HG03159 (cell line): ENCODE data around the gene KCNB1.

Experiments
- ATAC-seq: cut with Tn5 transposase; IDR thresholded peaks from one replicate; pipeline ENCODE4 v1.9.1; 2021; ENCODE audit warnings: mild to moderate bottlenecking, moderate library complexity; ENCODE audit not compliant: unreplicated experiment

KCNB1 gene

DNA sequence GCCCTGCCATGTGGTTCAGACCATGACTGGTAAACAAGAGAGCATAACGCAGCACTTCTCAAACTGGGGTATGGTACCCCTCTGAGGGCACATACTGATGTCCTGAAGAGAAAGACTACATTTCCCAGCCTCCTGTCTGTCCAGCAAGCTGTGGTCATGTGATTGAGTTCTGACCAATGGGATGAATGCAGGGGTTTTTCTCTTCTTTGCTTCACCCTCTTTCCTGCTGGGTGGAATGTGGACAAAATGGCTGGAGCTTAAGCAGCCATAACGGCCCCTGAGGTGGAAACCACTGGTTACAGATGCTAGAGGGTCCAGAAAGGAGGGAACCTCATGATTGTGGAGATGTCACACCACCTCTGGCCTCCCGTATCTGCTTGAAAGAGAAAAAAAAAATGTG is 19.4 kb upstream of the KCNB1 start:
- ATAC-seq: no peak

DNA sequence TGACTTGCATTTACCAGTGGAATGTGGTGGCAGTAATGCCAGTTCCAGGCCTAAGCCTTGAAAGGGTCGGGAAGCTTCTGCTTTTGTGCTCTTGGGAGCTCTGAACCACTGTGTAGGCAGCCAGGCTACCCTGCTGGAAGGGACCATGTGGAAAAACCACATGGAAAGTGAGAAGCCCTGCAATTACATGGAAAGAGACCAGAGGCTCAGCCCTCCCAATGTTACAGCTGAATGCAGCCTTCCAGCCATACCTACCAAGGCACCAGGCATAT is 14.9 kb upstream of the KCNB1 start:
- no peak for ATAC-seq

DNA sequence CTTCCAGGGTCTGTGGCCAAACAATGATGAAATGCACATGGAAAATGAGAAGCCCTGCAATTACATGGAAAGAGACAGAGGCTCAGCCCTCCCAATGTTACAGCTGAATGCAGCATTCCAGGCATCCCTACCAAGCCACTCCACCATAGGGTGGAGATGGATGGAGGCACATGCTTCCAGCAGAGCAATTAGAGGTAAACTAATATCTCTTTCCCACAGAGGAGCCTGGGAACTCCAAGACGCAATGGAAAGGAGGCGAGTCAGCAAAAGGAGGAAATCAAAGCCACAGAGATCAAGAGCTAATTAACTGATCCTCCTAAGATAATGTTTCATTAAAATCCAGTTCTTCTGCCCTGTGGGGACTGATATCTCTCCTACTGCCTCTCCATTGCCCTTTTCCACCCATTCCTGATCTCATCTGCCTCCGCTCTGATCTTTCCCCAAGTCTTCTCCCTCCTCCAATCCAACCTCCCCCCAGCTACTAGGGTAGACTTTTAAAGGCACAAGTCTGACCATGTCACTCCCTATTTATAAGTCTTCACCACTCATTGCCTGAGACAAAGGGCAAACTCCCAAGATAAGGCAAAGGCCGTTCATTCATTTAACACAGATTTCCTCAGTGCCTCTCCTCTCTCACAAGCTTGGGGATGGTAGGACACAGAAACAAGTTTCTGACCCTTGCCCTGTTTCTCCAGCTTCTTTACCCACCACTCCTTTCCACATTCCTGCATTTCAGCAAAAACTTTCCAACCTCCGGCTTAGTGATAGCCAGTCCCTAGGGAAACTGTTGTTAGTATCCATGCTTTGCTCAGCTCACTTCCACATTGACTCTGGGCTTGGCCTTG is 14.3 kb upstream of the KCNB1 start:
- ATAC-seq: no peak

DNA sequence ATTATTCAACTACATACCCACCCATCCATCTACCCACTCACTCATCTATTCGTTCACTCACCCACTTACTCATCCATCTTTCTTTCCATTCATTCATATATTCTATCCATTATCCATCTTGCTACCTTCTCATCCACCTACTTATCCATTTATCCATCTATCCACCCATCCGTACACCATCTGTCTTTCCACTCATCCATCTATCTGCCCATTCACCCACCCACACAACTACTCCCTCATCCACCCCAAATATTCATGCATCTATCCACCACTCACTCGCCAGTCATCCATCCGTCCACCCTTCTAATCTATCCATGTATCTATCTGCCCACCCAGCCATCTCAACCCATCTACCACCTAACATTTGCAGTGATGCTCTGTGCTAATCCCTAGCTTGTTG is 13.6 kb upstream of the KCNB1 start:
- ATAC-seq: no peak

DNA sequence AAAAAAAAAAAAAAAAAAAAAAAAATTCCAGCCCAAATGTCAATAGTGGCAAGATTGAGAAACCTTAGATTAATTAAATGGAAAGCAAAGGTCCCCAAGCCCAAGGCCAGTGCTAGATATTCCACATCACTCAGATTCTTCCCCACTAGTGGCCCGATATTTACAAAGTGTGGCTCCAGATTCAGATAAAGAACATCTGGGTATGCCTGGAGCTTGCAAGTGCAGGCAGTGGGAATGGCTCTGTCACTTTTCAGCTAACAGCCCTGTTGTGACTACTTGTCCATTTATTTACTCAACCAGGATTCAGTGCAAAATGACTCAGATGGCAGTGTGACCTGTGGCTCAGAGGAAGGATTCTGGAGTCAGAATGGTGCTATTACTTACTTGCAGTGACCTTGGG is 8.2 kb upstream of the KCNB1 start:
- ATAC-seq: no peak

DNA sequence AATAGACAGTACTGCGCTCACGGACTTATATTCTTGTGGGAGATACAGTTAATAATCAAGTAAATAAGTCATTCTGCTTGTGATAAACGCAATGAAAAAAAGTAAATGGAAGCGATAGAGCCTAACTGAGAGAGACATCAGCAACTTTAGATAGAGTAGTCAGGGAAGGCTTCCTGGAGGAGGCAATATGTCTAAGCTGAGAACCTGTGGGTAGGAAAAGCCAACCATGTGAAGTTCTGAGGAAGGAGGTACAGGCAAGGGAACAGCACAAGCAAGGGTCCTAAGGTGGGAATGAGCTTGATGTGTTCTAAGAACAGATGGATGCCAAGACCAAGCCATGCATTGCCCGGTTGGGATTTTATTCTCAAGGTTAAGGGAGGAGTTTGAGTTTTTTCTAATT is 7.2 kb upstream of the KCNB1 start:
- ATAC-seq: no peak

DNA sequence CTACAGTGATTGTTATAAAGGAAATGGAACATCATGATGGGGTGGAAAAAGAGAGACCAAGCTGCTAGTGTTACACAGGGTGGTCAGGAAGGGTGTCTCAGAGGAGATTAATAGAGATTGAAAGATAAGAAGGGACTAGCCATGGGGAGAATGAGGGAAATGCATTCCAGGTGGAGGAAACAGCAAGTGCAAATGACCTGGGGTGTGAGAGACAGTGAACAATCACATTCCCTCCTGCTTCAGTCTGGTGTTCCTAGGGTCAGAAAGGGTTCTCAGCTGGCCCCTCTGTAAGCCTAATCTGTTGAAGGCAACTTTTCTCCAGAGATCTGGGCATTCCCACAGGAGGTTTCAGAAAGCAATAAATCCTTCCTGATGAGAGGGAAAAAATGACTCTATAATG is 3.6 kb upstream of the KCNB1 start:
- no peak for ATAC-seq

DNA sequence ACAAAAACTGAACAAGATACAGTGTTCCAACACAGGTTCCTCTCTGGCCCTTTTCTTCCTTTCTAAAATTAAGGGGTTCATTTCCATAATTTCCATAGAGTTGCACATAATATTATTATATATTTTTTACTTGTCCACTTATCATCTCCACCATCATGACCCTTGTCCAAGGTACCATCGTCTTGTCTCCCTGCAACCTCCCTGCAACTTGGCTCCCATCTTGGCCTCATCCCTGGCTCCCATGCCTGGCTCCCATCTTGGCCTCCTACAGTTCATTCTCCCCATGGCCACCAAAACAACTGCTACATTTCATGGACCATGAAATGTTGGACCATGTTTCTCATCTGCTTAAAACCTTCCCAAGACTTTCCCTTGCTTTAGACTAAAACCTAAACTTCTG is 3.1 kb upstream of the KCNB1 start:
- ATAC-seq: no peak

DNA sequence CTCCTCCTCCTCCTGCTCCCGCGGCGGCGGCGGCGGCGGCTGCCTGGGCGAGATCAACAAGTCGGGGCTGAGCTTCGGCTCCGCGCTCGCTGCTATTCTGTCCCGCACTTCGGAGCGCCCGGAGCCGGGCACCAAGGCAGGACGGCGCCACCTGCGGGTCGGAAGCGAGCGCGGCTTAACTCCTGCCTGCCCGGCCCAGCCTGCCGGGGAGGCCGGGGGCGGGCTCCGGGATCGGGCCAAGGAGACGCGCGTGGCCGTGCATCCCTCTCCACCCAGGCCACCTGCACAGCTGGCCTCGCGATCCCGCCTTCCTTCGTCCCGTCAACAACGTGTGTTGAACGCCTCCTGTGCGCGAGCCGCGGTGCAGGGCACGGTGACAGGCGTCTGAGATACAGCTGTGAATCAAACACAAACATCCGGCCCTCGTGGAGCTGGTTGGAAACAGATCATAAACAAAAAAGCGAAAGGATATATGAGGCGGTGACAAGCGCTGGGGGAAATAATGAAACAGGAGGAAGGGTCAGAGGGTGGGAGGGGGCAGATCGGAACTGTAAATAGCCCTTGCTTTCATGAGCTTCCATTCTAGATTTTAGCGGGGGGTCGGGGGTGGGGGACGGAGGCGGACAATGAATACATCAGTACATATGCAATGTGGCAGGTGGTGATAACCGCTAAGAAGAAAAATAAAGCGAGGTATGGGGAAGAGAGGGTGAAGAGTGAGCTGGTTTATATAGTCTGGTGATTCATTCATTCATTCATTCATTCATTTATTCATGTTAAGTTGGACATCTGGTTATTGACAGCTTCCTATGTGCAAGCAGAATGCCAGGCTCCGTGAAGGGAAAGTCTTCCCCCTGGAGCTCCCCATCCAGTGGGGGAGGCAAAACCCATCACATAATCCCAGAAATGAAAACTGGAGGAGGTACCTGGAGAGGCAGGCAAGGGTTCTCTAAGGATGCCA is 2.0 kb upstream of the KCNB1 start:
- ATAC-seq: no peak

DNA sequence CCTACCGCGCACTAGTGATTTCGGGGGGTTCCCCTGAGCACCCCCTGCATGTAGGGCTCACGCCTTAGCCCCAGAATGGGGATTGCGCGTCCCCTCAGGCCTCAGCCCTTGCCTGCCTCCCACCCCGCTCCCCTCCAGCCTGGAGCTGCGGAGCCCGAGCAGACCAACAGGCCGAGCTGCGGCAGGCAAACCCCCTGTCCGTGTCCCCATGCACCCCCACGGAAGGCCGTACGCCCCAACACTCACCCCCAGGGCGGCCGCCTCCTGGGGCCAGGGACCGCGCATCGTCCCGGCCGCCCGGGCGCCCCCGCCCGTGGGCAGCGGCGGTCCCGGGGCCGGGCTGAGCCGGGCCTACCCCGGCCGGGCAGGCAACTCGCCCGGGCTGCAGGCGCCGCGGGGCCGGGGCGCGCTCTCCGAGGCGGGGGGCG is 1.2 kb upstream of the KCNB1 start:
- no peak for ATAC-seq

DNA sequence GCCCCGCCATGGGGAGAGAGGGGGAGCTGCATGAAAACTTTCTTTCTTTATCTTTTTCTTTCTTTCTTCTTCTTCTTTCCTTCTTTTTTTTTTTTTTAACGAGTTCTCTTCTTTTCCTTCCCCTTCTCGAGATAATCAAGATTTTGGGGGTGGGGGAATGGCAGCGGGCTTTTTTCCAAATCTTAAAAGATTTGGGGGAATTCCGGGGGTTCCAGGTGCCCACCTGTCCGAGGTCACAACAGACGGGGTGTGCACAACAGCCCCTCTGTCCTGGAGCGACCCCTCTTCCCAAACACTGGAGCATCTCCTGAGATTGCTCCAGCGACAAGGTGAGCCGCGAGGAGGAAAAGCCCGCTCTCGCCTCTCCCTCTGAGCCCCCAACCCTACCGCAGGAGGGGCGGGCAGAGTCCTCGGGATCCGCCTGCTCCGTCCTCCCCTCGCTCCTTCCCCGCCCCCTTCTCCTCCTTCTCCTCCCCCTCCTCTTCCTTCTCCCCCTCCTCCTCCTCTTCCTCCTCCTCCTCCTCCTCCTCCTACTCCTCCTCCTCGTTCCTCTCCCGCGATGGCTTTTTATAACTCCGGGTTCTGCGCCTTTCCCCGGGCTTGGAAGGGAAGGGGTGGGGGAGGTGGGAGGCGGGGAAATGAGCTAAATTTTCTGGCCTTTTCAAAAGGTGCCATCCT is 689 bp upstream of the KCNB1 start:
- ATAC-seq: no peak

DNA sequence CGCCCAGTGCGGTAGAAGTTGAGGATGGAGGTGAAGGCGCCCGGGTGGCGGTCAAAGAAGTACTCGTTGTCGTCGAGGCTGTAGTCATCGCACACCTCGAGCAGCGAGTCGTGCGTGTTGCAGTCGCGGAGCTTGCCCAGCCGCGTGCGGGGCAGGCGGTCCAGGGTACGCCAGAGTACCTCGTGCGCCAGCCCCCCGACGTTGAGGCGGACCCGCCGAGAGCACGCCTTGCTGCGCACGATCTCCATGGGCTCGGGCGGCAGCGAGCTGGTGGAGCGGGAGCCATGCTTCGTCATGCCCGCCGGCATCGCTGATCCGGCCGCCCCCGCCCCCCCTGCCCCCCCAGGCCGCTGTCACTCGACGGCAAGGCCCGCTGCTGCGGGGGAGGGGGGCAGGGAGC is 295 bp downstream of the KCNB1 start:
- no peak for ATAC-seq

DNA sequence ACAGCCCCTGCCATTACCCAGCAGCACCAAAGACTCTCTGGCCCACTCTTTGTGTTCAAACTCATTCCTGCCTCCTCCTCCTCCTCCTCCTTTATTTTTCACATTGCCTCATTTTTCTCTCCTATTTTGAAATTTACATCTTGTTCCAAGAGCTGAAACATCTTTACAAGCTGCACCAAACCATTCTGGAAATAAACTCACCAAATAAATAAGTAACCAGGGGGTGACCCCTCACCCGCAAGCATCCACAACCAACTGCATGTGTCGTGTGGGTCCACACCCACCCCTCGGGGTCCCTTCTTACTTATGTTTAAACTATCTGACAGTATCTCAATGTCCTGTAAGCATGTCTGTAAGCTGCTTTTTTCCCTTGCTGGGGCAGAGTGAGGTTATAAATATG is 1.4 kb downstream of the KCNB1 start:
- ATAC-seq: no peak

DNA sequence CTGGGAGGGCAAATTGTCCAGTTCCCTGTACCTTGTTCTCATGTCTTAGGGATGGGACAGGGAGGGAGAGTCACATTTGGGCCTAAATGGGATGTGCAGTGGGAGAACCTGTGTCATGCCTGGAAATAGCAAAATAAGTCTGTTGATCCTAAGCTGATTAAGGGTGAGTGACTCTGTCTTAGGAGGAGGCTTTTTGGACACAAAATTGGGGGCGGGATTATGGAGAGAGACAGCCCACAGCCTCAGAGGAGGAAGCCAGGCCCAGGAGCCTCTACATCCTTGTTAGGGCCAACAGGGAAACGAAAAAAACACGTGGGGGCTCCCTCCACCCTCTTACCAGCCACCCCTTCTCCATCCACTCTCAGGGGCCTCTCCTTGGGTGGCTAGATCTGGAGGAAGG is 2.2 kb downstream of the KCNB1 start:
- ATAC-seq: no peak

DNA sequence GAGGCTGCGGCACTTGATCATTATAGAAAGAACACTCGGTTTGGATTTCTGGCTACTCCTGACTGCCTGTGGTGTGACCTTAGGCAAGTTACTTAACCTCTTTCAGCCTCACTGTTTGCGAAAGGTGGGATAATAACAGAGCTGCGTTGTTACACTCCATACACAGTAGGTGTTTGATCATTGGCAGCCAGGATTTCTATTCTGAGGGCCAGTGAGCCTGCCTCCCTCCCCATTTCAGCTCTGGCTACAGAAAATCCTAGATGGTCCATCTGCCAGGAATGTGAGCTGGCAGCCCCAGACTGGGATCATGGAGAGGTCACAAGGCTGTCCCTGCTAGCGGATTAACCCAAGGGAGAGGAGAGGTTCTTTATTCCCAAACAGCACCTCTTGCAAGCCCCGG is 2.7 kb downstream of the KCNB1 start:
- ATAC-seq: no peak

DNA sequence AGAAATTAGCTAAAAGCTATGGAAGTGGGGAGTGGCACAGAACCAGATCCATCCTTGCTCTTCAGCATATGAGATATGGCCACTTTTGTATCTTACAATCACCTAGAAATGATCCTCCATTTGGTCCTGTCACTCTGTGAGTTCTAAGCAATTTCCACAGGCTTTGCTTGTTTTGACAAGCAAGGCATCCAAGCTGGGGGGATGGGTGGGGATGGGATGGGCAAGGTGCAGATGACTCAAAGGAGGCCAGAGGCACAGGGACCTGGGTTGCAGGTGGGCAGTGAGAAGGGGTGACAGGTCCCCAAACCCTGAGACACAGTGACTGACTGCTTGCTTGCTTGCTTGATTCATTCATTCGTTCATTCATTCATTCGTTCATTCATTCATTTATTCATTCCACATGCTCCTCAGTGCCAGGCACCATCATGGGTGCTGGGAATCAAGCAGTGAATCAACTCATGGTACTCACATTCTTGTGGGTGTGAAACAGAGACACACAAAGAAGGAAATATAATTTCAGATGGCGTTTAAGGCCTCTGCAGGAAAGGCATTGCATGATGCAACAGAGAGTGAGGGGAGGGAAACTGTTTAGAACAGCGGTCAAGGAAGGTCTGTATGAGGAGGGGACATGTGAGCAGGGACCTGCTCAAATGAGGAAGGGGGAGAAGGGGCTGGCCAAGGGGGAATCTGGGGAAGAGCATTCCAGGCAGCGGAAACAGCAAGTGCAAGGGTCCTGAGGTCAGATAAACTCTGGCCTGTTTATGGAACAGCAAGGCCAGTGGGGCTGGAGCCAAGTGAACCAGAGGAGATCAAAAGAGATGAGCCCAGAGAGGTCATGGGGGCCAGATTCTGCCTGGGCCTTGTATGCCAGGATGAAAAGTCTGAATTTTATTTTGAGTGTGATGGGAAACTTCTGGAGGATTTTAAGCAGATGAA is 3.4 kb downstream of the KCNB1 start:
- no peak for ATAC-seq

DNA sequence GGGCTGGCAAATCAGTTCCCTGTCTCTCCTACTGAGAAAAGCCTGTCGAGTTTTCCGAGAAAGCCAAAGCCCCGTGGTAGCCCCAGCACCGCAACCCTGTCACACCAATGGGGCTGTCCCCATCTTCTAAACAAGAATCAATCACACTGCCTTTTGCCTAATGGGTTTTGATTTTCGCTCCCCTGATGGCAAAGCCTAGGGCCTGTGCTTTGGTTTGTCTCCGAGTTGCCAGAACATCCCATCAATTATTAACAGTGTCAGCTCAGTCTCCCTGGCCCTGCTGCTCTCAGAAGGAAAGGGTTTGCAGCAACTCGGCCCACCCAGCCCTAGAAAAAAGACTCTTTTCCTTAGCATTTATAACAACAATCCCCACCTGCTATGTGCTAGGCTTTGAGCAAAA is 4.2 kb downstream of the KCNB1 start:
- no peak for ATAC-seq

DNA sequence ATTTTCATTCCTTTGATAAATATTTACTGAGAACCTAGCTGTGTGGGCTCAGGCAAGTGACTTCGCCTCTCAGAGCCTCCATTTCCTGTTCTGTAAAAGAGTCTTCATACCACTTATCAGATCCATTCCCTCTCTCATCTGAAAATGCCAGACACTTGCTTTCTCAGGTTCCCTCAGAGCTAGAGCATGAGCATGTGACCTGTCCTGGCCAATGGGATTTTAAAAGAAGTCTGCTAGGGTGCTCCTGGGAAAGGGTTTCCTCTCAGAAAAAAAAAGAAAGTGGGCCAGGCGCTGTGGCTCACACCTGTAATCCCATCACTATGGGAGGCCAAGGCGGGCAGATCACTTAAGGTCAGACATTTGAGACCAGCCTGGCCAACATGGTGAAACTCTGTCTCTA is 5.3 kb downstream of the KCNB1 start:
- ATAC-seq: no peak

DNA sequence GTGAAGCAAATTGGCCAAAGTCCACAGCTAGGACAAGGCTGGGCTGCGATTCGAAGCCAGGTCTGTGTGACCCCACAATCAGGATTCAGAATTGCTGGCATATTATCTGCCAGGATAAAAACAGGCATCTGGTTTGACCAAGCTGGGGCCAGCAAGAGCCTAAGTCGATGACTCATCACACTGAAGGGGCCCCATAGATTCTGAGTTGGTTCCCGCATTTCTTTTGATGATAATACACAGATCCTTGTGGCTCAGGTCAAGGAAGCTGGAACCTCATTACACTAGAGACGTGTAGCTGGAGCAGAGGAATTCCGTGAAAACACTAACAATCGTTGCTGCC is 6.5 kb downstream of the KCNB1 start:
- ATAC-seq: no peak

DNA sequence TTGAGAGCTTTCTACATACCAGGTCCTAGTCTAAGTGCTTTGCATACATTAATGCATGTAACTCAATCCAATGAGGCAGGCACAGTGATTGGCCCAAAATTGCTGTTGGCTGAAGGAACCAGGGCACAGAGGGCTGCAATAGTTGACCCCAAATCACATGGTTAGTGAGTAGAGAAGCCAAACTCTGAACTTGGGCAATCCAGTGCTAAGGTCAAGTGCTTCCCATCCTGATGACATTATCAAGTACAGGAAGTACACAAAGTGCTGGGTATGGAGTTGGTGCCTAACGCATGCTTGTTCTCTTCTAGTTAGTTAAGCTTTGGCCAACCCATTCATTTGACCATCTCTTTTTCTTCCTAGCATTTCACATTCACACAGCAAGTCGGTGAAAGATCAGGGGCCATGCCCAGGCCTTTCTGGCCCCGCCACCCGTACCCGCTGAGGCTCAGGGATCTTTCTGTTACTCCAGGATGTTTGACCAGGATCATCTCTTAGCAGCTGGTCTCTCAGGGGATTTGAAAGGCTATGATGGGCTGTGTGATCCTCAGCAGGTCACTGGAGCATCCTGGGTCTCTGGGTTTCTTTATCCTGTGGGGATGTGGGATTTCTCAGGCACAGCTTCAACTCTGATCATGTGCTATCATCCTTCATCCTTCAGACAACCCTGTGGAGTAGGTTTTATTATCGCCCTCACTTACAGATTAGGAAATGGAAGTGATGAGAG is 7.0 kb downstream of the KCNB1 start:
- ATAC-seq: no peak
